Inflammatory macrophage (primary cell): ENCODE data around the gene PGBD2.
"Not testable (repeated sequence)": the region's sequence is repeated elsewhere in the genome, so short reads cannot be mapped to it uniquely, and the experiment has no call there.

Source experiments
- DNase-seq, 2 donors: peaks; one replicate each; pipeline ENCODE4 v3.0.0-alpha.2; 2020 to 2022

The PGBD2 gene

GRCh38 chr1:248890549-248891498 is 15.2 kb upstream of the PGBD2 start:
- DNase-seq, result no peak

DNA sequence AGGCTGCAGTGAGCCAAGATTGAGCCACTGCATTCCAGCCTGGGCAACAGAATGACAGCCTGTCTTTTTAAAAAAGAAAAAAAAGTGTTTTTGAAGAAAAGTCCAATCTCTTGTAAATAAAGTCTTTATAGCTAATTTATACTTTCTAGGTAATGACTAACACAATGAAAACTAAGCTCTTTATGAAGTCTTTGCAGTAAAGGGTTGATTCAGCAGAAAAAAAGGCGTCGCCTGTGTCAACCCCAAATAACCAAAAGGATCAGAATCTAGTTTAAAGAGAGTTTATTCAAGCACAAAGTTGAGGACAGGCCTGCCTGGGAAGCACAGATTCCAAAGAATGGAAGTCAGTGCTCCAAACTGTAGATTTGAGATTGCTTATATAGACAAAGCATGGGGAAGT is 14.3 kb upstream of the PGBD2 start:
- DNase-seq, result no peak

- no peak for DNase-seq
Measured at GRCh38 chr1:248892590-248892989, 13.4 kb upstream of the PGBD2 start.

DNA sequence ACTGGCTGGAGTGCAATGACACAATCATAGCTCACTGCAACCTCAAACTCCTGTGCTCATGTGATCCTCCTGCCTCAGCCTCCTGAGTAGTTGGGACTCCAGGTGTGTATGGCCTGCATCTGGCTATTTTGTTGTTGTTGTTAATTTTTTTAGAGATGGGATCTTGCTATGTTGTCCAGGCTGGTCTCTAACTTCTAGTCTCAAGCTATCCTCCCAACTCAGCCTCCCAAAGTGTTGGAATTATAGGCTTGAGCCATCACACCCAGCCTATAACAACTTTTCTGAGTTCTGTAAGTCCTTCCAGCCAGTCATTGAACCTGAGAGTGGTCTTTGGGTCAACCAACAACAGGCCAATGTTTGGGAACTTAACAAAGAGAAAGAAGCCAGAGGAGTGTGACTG is 11.2 kb upstream of the PGBD2 start:
- no peak for DNase-seq

- DNase-seq, result no peak
Measured at GRCh38 chr1:248897412-248898337, 8.4 kb upstream of the PGBD2 start.

GRCh38 chr1:248900637-248901036 is 5.4 kb upstream of the PGBD2 start:
- DNase-seq, result no peak

DNA sequence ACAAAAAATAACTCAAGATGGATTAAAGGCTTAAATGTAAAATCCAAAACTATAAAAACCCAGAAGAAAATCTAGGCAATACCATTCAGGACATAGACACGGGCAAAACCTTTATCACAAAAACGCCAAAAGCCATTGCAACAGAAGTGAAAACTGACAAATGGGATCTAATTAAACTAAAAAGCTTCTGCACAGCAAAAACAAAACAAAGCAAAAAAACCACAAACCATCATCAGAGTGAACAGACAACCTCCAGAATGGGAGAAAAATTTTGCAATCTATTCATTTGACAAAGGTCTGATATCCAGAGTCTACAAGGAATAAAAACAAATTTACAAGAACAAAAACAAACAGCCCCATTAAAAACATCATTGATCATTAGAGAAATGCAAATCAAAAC is 4.5 kb upstream of the PGBD2 start:
- DNase-seq, result no peak

DNA sequence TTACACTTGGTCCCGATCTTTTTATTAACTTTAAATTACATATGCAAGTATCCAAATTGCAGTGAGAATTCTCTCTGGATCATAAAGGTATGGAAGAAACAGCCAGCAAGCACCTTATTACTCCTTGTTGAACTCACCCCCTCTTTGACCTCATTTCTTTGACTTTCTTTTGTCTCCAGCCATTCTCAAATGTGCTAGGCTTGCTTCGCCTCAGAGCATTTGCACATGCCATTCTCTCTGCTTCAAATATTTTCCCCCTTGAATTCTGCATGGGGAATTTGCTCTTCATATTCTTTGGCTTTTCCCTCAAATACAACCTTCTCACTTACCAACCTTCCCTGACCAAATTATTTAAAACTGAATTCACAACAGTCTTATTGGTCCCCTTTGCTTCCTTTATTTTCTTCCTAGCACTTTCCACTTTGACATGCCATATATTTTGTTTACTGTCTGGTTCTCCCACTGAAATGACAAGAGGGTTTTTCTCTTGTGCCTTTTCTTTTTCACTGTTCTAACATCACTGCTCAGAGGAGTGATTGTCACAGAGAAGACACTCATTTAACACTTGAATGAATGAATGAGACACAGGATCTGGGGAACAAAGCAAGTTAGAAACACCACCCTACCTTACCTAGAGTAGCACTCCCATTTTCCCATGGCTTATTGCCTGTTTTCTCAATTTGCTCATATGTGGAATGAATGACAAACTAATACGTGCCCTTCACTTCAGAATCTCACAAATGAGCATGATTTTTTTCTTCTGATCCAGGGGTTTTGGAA is 1.4 kb upstream of the PGBD2 start:
- DNase-seq, result no peak

GRCh38 chr1:248905662-248906008 is 400 bp upstream of the PGBD2 start:
- no peak for DNase-seq

DNA sequence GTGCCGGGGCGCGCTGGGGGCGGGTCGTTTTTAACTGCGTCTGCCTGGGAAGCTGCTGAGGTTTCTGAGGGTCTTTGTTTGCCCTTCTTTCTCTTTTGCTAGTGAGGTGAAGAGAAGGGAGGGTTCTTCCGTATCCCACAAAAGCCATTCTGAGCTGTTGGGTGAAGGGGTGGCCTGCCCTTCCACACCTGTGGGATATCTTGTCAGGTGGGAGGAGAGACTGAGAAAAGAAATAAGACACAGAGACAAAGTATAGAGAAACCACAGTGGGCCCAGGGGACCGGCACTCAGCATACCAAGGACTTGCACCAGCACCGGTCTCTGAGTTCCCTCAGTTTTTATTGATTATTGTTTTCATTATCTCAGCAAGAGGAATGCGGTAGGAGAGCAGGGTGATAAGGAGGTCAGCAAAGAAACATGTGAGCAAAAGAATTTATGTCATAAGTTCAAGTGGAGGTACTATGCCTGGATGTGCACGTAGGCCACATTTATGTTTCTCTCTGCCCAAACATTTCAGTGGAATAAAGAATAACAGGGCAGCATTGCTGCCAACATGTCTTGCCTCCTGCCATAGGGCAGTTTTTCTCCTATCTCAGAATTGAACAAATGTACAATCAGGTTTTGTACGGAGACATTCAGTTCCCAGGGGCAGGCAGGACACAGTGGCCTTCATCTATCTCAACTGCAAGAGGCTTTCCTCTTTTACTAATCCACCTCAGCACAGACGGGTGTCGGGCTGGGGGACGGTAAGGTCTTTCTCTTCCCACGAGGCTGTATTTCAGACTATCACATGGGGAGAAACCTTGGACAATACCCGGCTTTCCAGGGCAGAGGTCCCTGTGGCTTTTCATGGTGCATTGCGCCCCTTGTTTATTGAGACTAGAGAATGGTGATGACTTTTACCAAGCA is 972 bp downstream of the PGBD2 start:
- no peak for DNase-seq

DNA sequence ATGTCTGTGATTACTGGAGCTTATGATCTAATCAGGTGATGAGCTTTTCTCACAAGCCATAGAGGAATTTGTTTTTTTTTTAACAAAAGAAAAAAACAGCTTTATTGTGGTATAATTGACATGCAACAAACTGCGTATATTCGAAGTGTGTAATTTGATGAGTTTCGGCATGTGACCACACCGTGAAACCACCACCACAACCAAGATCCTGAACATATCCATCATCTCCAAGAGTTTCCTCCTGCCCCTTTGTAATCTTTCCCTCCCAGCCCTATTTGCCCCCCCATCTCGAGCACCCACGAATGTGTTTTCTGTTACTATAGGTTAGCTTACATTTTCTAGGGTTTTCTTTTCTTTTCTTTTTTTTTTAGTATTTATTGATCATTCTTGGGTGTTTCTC is 4.7 kb downstream of the PGBD2 start:
- DNase-seq, result no peak

- DNase-seq, result no peak
Measured at GRCh38 chr1:248913933-248914332, 7.9 kb downstream of the PGBD2 start.

- DNase-seq, result no peak
Measured at GRCh38 chr1:248914796-248915381, 8.9 kb downstream of the PGBD2 start.

DNA sequence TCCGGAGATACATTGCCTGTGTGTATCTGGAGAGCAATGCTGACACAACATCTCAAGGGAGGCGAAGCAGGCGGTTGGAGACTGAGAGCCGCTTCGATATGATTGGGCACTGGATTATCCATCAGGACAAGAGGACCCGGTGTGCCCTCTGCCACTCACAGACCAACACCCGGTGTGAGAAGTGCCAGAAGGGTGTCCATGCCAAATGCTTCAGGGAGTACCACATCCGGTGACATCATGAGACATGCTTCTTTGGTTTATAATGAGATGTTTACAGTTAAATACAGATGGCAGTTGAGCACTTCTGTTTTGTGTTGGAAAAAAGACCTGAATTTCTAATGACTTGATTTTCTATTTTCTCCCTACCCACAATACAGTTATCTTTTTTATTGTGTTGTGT is 12.1 kb downstream of the PGBD2 start:
- no peak for DNase-seq

- peak in 1 of 2 donors; percentile 52 for DNase-seq
Measured at GRCh38 chr1:248923352-248924338, 17.6 kb downstream of the PGBD2 start.

GRCh38 chr1:248924696-248925532 is 18.9 kb downstream of the PGBD2 start:
- peak; percentile 46 to 51 for DNase-seq

DNA sequence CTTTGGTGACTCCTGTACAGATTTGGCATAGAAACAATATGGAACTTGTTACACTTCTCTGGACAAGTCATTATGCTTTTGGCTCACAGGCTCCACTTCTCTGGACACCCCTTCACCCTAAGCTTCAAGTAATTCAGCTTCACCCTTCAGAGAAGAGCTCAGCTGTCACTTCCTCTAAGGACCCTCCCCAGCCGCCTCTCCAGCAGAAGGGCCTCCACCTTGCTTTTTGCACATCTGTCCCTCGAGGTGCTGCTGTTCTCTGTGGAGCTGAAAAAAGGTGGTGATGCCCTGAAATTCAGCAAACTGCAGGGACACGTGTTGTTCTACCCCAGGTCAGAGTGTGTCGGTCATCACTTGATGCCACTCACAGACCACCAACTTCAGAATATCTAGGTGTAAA is 19.8 kb downstream of the PGBD2 start:
- DNase-seq, result not testable (repeated sequence)

DNA sequence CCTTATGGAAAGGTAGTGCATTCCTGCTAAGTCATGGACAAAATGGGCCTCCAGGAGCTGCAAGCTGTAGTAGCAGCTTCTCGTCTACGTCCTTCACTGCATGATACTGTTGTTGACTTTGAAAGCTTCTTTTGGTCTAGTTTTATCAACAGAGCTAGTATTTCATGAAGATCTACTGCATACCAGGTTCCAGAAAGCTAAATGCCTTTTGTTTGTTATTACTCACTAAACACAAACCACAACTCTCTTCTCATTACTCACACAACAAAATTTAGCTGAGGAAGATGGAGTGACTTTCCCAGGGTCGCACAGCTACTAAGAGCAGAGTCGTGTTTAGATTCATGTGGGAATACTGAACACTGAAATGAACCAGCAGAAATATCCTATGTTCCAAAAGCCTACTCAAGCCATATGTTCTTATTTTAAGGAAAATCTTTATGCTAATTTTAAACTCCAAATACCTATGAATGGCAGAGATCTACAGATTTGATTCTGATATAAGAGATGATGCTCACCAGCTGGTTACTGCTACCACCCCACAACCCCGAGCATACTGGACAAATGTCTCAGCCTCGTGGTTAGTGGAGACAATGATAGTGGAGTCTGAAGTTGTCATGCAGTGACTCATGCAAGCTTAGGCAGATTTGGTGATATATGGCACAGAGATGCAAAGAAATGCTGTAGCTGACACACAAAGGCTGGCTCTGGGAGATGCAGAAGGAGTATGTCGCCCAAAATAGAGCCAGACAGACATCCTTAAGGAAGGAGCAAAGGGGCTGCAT is 20.6 kb downstream of the PGBD2 start:
- DNase-seq, result no peak
